UCSD-AML1 (cell line): ENCODE data around the gene SPATA21.

ENCODE experiments used
- DNase-seq: peaks from one replicate; lab custom pipeline; 2025; ENCODE audit not compliant: unreplicated experiment; lab: John Stamatoyannopoulos, UW

The SPATA21 gene

DNA sequence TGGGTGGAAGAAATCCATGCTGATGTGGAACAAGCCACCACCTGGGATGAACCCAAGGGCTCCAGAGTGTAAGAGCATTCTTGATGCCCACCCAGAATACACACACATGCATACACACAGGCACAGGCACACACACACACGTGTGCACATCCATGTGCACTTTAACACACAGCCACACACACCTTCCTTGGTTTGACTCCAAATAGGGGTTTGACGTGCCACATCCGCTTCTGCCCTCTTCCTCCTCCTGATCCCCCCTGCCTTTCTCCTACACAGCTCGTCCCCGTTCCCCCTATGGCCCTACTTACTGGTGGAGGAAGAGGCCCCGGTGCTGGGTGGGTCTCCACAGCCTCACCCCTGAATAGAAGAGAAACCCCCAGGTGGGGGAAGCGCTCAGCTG is 16.0 kb downstream of the SPATA21 start:
- DNase-seq, result no peak

DNA sequence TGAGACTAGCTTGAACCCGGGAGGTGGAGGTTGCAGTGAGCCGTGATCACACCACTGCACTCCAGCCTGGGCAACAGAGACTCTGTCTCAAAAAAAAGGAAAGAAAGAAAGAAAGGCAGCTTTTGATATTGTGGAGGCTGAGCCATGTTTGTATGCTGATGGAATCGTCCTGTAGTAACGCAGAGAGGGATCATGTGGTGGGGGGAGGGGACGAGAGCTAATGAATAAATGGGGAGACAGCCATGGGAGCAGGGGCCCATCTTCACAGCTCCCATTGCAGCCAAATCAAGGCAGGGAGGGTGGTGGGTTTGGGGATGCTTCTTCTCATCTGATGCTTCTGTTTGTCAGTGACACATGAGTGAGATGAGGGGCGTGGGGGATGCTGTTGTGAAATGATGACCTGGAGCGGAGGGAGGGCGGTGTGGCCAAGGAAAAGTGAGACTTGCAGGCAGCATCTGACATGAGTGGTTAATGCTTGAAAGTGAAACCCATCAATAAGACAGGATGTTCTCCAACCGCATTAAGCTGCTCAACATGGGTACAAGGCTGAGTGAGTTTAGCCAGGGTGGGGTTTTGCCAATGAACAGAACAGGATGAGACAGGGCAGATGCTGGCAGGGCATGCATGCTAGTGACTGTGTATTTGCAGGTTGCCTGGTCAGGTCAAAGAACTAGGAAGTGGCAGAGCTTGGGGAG is 16.7 kb downstream of the SPATA21 start:
- DNase-seq, result no peak

DNA sequence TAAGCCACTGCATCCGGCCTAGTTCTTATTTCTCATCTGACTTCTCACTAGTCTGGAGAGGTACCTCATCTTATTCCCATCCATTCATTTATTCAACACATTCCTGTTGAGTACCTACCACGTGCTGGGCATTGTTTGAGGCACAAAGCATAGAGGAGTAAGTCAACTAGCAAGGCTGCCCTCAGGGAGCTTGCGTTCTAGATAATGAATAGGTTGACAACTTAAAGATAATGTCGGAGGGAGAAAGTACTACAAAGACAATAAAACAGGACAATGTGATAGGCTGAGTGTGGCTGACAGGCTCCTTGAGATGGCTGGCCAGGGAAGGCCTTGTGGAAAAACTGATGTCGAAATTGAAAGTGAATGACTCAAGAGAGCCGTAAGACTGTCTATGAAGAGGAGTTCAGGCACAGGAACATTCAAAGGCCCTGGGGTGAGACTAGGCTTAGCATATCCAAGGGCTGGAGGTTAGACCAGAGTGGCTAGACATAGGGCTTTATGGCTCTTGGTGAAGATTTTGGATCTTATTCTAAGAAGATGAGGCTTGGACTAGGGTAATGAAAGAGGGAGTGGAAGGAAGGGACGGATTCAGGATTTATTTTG is 18.3 kb downstream of the SPATA21 start:
- no peak for DNase-seq

DNA sequence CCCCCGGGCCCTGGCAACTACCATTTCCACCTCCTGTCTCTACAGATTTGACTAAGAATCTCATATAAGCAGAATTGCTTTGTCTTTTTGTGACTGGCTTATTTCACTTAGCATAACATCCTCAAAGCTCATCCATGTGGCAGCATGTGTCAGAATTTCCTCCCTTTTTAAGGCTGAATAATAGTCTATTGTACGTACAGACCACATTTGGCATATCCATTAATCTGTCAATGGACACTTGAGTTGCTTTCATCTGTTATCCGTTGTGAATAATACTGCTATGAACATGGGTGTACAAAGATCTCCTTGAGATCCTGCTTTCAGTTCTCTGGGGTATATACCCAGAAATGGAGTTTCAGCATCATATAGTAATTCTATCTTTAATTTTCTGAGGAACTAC is 24.0 kb downstream of the SPATA21 start:
- no peak for DNase-seq

DNA sequence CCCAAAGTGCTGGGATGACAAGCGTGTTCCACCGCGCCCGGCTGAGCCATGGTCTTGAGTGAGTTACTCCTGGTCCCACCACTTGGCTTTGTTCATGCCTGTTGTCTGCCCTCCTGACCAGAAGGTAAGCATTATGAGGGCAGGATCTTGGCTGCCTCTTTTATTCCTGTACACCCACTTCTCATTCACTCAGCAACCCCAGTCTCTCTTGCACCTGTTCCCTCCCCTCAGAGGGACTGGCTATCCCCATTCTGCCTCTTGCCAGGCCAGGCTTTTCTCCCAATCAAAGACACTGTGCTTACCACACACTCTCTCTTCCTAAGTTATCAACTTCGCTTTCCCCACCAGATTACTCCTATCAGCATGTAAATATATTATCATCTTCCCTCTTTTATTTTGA is 26.4 kb downstream of the SPATA21 start:
- no peak for DNase-seq

DNA sequence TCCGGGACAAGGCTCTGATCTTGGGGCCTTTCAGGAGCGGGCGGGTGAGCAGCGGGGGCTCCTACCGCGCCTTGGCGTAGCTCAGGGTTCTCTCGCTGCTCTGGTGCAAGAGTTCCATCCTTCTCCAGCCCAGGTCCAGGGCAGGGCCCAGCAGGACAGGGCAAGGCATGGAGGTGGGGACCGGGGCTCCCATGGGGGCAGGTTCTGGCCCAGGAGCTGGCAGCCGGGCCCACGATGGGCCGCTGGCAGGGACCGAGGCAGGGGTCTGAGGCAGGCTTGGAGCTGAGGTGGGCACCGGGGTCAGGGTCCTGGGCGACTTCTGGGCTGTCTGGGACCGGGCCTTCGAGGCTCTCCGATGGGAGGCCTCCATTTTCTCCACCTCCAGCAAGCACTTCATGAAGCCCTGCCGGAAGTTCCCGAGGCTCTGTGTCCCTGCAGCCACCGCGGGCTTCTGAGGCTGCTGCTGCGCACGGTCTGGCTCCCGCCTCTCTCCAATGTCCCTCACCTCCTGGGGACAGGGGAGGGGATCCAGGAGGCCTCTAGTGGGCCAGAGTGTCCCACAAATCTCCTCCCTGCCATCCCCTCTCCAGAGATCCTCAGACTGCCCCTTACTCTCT is 27.6 kb downstream of the SPATA21 start:
- no peak for DNase-seq

DNA sequence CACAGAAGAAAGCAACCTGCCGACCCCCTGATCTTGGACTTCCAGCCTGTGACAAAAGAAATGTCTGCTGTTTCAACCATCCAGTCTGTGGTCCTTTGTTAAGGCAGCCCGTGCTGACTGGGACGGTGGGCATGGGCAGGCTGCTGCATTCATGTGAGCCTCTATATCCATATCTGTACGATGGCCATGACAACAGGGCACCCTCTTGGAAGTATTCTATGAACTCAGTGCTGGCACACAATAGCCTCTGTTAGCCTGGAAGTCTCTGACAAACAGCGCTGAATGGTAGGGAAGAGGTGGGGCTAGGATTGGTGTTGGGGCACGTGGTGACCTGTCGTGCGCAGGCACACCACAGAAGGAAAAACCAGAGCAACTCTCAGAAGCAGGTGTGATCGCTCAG is 30.4 kb downstream of the SPATA21 start:
- DNase-seq, result no peak

DNA sequence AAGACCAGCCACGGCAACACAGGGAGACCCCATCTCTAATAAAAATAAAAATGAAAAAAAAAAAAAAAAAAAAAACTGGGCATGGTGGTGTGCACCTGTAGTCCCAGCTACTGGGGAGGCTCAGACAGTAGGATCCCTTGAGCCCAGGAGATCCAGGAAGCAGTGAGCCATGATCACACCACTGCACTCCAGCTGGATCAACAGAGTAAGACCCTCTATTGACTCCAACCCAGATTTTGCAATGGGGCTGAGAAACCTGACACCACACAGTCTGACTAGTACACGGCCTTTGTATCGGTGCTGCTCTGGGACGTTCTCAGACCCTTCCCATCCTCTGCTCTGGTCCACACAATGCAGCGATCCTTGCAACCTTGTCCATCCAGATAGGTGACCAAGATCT is 31.8 kb downstream of the SPATA21 start:
- no peak for DNase-seq

DNA sequence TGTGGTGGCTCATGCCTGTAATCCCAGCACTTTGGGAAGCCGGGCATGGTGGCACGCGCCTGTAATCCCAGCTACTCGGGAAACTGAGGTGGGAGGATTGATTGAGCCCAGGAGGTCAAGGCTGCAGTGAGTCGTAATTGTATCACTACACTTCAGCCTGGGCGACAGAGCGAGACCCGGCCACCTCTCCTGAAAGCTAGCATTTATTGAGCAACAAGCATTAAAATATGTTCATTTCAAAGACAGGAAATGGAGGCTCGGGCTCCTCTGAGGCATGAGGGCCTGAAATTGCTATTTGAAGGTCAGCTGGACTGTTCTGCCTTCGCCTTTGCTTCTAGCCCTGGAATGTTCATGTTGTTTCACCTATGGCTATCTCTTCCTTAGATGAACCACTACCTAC is 34.5 kb downstream of the SPATA21 start:
- no peak for DNase-seq

DNA sequence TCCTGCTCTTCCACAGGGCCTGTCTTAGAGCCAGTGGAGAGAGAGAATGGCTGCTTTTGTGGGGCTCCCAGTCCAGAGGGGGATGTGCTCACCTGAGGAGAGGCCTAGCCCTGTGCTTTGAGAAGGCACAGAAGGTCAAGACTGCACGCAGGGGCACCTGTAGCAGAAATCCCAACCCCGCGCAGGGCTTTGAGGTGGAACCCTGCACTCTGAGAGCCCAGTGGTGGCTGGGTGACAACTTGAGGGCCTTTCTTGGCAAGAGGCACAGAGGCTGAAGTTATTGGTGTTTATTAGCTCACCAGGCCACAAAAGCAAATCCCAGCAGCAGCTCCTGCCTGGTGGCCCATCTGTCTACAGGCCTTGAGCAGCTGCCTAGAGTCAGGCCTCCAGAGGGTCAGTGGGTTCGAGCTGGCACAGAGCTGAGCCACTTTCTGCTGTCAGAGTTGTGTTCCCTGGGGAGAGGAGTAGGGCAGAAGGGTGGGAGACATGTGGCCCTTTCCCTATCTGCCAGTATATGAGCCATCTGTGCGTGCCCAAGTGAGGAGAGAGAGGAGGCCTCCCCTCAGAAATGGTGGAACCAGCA is 38.8 kb downstream of the SPATA21 start:
- DNase-seq, result no peak

DNA sequence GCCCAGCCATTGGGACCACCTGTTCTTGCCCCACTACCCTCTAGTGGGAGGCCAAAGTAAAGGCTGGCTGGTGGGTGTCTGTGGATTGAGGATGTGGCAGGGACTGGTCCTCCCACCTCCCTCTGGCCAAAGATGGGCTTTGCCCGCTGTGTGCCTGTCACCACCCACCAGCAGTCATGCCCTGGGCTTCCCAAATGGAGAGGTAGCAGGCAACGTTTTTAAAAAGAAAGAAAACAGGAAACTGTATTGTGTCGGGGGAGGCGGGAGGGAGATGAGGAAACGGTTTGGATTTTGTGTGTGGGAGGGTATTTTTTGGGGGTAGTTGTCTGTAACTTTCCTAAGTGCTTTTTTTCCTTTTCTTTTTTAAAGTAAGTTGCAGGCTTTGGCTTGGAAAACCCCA is 40.1 kb downstream of the SPATA21 start:
- DNase-seq, result no peak

DNA sequence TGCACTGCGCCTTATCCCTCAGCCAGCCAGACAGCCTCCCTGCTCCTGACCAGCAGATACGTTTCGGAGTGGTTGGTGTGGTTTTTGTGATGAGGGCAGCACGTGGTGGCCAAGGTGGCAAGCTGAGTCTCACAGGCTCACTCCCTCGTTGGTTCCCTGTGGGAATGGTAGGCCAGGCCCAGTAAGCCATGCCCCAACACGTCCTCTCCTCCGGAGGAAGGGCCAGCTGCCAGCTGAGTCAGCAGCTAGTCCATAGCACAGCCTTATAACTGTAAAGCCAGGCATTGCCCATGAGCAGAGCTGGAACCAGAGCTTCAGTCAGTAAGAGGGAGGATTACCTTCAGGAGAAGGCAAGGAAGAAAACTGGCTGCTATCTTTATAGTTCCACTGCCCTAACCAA is 40.6 kb downstream of the SPATA21 start:
- DNase-seq, result no peak

DNA sequence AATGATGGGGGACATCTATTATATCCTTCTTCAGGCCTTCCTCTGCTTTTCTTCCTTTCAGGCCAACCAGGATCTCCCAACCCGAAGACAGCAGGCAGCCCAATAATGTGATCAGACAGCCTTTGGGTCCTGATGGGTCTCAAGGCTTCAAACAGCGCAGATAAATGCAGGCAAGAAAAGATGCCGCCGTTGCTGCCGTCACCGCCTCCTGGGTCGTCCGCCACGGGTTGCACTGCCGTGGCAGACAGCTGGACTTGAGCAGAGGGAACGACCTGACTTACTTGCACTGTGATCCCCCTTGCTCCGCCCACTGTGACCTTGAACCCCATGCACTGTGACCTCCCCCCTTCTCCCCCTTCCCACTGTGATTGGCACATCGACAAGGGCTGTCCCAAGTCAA is 42.2 kb downstream of the SPATA21 start:
- no peak for DNase-seq

DNA sequence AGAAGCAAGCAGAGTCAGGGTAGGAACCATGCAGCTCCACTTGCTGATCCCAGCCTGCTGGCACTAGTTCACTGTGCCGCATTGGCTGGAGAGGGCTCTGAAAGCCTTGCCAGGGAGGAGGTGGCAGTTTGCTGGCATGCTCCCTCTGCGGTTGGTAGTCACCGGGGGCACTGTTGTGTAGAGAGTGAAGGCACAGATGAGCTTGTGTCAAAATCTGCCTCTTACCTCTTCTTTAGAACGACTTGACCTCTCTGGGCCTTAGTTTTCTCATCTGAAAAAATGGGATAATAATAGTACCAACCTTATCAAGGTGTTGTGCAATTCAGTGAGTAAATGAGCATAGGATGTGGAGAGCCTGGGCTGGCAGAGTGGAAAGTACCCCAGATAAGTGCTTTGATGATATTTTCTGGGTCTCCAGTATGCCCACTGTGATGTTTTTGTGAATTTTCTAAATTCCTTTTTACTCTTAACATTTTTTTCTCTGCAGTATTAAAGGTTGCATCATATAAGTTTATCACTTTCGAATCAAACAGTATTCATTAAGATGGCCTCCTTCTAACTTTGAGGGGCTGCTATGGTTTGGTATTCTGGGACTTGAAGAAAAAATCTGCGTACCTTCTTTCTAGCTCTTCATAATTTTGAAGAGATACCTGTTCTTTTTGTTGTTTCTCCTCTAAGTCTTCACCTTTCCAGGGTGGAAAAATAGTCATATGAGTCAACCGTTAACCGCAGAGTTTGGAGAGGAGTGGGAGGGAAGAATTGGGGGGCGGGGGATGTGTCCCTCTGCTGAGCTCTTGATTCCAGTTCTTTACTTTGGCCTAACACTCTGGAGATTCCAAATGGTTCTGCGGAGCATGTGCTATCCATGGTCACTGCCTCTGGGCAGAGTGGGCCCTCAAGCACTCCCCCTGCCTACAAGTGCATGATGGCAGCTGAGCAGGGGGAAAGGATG is 43.4 kb downstream of the SPATA21 start:
- DNase-seq, result no peak

DNA sequence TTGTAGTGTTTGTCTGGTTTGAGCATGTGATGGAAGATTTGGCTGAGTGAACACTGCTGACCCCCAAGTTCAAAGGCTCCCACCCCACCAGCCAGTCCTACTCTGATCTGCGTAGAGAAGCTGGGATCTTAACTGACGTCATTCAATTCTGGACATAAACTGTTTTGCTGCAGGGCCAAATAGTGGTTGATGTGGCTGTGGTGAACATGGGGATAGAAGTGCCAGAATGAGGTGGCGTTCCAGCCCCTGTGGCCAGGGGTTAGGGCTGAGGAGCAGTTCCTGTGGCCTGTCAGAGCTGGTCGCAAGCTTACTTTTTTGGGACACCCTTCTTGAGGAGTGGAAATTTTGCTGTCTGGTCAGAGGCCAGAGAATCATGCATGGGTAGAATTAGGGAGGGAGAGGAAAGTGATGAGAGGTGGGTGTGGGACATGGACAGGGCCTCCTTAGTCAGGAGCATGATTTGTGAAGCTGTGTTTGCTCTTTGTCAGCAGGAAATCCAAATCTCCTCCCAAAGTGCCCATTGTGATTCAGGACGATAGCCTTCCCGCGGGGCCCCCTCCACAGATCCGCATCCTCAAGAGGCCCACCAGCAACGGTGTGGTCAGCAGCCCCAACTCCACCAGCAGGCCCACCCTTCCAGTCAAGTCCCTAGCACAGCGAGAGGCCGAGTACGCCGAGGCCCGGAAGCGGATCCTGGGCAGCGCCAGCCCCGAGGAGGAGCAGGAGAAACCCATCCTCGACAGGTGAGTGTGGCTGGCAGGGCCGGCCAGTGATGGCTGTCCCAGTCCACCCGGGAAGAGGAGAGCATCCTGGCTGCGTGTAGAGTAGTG is 44.3 kb downstream of the SPATA21 start:
- DNase-seq, result no peak

DNA sequence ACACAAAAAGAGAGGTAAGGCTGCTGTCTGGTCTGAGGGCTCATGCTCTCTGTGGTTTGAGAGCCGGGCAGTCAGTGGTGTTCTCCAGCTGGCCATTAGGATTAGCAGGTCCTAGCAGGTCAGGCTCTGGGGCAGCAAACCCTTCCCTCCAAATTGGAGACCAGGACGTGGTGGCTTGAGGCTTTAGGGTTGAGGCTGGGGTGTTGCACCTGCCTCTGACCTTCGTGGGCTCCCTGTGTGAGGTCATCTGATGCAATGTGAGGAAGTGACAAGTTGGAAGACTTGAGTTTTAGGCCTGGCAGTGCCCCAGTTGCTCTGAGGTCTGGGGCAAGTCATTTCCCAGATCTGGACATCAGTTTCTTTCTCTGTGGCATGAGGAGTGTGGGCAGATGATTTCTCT is 45.8 kb downstream of the SPATA21 start:
- no peak for DNase-seq

DNA sequence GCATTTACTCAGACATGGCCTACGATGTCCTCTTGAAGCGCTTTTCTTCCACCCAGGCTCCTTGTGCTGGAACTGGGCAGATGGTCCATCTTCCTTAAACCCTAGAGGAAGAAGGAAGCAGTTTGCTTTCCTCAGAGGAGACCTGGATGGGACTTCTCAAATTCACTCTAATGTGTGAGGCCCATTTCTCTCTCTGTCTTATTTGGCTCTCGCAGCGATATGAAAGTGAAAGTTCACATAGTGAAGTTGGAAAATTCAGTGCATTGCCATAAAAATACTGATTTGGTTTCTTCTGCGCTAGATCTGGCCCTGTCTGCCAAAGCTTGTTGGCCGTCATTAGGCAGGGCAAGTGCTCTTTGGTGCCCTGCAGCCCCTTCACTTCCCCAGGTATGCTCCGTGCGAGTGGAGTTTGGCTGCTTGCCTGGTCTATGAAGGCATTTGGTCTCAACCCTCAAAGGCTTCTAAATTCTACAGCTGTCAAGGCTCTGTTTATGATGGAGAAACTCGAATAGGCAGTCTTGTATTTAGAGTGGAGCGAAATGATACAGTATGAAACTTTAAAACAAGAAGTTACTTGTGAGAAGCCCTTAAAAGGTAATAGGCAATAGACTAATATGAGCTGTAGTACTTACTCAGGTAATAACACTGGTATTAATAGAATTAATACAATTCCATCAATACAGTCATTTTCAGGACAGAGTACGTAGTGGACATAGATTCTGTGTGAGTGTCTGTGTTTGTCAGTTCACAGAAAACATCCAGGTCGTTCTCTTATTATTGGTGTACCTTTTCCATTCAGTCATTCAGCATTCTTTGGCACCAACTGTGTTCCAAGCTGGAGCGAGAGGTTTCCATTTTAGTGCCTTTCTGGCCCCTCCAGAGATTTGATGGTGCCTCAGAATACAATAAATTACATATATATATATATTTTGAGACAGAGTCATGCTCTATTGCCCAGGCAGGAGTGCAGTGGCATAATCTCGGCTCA is 49.7 kb downstream of the SPATA21 start:
- DNase-seq, result no peak

DNA sequence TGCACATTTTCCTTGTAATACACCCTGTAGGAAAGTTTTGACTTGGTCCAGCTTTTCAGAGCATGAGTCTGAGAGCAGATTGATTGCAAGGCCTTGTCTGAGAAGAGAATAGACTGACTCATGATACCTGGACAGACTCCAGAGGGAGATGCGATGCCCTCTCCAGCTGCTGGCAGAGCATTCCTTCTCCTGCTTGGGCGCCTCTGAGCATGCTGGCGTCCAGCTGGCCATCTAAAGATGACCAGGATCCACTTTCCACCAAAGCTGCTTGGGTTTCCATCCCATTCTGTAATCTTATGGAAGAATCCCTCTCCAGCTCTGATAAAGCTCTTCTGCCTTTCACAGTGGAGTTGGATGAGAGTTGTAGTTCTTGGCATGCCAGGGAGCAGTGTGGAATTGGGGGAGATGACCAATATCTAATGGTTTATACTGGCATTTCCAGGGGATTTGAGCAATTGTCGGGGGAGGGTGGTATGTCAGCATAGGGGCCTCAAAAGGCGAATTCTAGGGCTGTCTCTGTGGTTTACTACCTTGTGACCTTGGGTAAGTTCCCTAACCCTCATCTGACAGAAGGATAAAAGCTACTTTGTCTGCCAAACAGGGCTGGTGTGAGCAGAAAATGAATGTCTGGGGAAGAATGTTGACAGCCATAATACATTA is 50.6 kb downstream of the SPATA21 start:
- DNase-seq, result no peak
